ENCODE data around the gene DESI2.

GRCh38 chr1:244651956-244652622, 837 bp upstream of the DESI2 start:
- TF ChIP-seq CTCF (IDR thresholded peaks at IDR 0.05; ENCODE audit: borderline replicate concordance, extremely low read depth, low read length, poor library complexity, severe bottlenecking) (no peak), EZH2 (IDR thresholded peaks at IDR 0.05; ENCODE audit: borderline replicate concordance, low read depth, low read length, severe bottlenecking) (no peak)

Measured in DND-41 (cell line).